K562 (cell line): ENCODE results near the gene ZWINT. TPM values are rescaled to one million over a fixed set of nuclear protein-coding genes. Genes with fewer than 3 reads are reported as not detected.
A peak's percentile ranks its signal among the peaks of the same experiment; 100 is the strongest.

Experiments used
- CHCHD3 ChIP-seq: fragments of 250-450 bp; sonication (Bioruptor Pico); IDR thresholded peaks from 2 replicates; pipeline ENCODE4 v2.1.2; 2022; ENCODE audit warnings: mild to moderate bottlenecking
- CTBP1 ChIP-seq: fragments of 450-650 bp; IDR thresholded peaks from 2 replicates; pipeline ENCODE4 v1.6.1; 2016; ENCODE audit warnings: borderline replicate concordance
- CXXC5 ChIP-seq: fragments of 250-450 bp; sonication (Bioruptor Pico); IDR thresholded peaks from 2 replicates; pipeline ENCODE4 v1.8.0; 2022; ENCODE audit warnings: inconsistent platforms, mild to moderate bottlenecking, moderate library complexity
- MTA1 ChIP-seq: fragments of 450-650 bp; IDR thresholded peaks from 2 replicates; pipeline ENCODE4 v1.6.1; 2017; ENCODE audit warnings: borderline replicate concordance
- POLR2H ChIP-seq: IDR thresholded peaks from 2 replicates; pipeline ENCODE4 v1.6.1; 2016; ENCODE audit warnings: missing genetic modification characterization, low read depth, mild to moderate bottlenecking, control low read depth, missing compliant biosample characterization, moderate library complexity
- PYGO2 ChIP-seq: fragments of 450-650 bp; IDR thresholded peaks from 2 replicates; pipeline ENCODE4 v1.6.1; 2016; ENCODE audit warnings: mild to moderate bottlenecking, missing genetic modification characterization, moderate library complexity, missing compliant biosample characterization
- RBFOX2 ChIP-seq: fragments of 200-400 bp; formaldehyde crosslinking; IDR thresholded peaks from 2 replicates; pipeline ENCODE4 v1.6.1; 2017; ENCODE audit warnings: low read depth, mild to moderate bottlenecking, low read length, moderate library complexity
- RBM15 ChIP-seq: fragments of 200-400 bp; formaldehyde crosslinking; IDR thresholded peaks from 2 replicates; pipeline ENCODE4 v1.6.1; 2018; ENCODE audit warnings: mild to moderate bottlenecking, low read length, moderate library complexity; ENCODE audit not compliant: insufficient read depth
- SMARCC2 ChIP-seq: fragments of 450-650 bp; IDR thresholded peaks from 2 replicates; pipeline ENCODE4 v1.6.1; 2017; ENCODE audit warnings: antibody characterized with exemption, moderate library complexity, mild to moderate bottlenecking, low read depth
- TCF3 ChIP-seq: sonication (generic); formaldehyde crosslinking; IDR thresholded peaks from 2 replicates; pipeline ENCODE4 v1.4.0; 2020; ENCODE audit warnings: mild to moderate bottlenecking, missing genetic modification reagents
- ZNF316 ChIP-seq: fragments of 450-650 bp; IDR thresholded peaks from 2 replicates; pipeline ENCODE4 v1.6.1; 2016
- polyA plus RNA-seq, 8 experiments: library from polyadenylated mRNA; depleted of rRNA in 4 of 8; stranded (reverse) in 5 of 8; unstranded in 3 of 8; fragments of >200 nt; fragmentation: Nextera tagmentation in 2 of 8; fragmentation: Illumina TruSeq in 1 of 8; extraction: Ambion mirVana in 2 of 8; extraction: Trizol in 1 of 8; gene quantifications; 2 replicates each; pipeline versions ENCODE4 v1.2.1 to v1.2.3, GENCODE V29; 2011 to 2014; ENCODE audit warnings: inconsistent platforms in 1 of 8, missing spikeins in 1 of 8
- total RNA-seq, 7 experiments: library from RNA; depleted of rRNA in 6 of 7; stranded (reverse); fragments of >200 nt in 6 of 7; fragmentation: Illumina TruSeq in 2 of 7; extraction: Trizol in 2 of 7; gene quantifications; 2 replicates each; pipeline versions ENCODE4 v1.2.1 to v1.2.3, GENCODE V29; 2011 to 2021; ENCODE audit warnings: low replicate concordance in 1 of 7
- TF ChIP-seq, protein P1 (sequence below): fragments of 450-650 bp; formaldehyde crosslinking; IDR thresholded peaks from 2 replicates; pipeline ENCODE4 v1.4.0; 2022; ENCODE audit warnings: mild to moderate bottlenecking, moderate library complexity
- TF ChIP-seq, protein P2 (sequence below): fragments of 250-450 bp; sonication (Bioruptor Pico); IDR thresholded peaks from 2 replicates; pipeline ENCODE4 v1.8.0; 2021; ENCODE audit warnings: borderline replicate concordance, mild to moderate bottlenecking, moderate library complexity; ENCODE audit not compliant: poor library complexity, severe bottlenecking
- TF ChIP-seq, protein P3 (sequence below), 3 experiments: IDR thresholded peaks in 2 of 3; conservative IDR thresholded peaks in 1 of 3; 2 replicates each; pipeline ENCODE4 v1.5.1; 2011 to 2012; ENCODE audit warnings: low read length in 3 of 3, mild to moderate bottlenecking in 3 of 3, control low read depth in 2 of 3, improper control_type of control experiment in 1 of 3, inconsistent platforms in 1 of 3, low read depth in 1 of 3, mixed read lengths in 1 of 3, moderate library complexity in 1 of 3; ENCODE audit not compliant: insufficient read depth in 2 of 3
- TF ChIP-seq, protein P4 (sequence below): fragments of 450-650 bp; IDR thresholded peaks from 2 replicates; pipeline ENCODE4 v1.6.1; 2017; ENCODE audit warnings: antibody characterized with exemption

The ZWINT gene
- total and polyA plus RNA-seq, 9 of the 15 experiments (the other 6 are each of a cell fraction or from before 2014, with no cell fraction given) = 122 to 245 (median 160) TPM

DNA sequence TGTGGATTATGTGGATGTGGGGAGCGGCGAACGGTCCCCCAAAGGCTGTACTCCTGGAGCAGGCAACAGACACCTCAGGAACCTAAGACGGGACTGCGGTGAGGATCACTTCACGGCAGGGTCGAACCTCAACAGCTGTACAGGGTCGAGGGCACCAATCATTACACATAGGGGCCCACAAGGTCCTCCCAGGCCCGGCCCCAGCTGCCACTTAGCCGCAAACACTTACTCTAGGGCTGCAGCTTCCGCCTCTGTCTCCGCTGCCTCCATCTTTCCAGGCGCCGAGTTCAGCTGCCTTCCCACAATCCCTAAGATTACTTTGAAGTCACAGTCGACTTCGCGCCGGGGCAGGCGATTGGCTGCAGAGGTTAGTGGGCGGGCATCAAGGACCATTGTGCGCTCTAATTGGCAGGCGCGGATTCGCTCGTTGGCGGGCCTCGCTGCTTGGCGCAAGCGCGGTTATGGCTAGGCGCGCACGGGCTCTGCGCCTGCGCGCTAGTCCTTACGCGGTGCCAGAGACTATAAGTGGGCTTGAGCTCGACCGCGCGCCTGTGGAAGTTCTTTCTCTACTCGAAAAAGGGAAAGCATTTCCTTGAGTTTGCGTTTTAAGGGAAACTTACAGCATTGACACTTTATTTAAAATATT lies at the start of gene ZWINT (continued):
- TF ChIP-seq SMARCC2 = no peak
- TF ChIP-seq, protein P1, sequence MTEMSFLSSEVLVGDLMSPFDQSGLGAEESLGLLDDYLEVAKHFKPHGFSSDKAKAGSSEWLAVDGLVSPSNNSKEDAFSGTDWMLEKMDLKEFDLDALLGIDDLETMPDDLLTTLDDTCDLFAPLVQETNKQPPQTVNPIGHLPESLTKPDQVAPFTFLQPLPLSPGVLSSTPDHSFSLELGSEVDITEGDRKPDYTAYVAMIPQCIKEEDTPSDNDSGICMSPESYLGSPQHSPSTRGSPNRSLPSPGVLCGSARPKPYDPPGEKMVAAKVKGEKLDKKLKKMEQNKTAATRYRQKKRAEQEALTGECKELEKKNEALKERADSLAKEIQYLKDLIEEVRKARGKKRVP (CRISPR knock-in tag) = no peak
- TF ChIP-seq MTA1 = no peak
- peak; percentile 95 for TF ChIP-seq RBFOX2
- TF ChIP-seq CTBP1 = 0 out of 2 replicates have a peak, but pooled peaks have one; percentile 29
- TF ChIP-seq TCF3 (CRISPR knock-in tag) = no peak
- TF ChIP-seq CHCHD3 = no peak
- TF ChIP-seq PYGO2 (tag) = no peak
- TF ChIP-seq, protein P2, sequence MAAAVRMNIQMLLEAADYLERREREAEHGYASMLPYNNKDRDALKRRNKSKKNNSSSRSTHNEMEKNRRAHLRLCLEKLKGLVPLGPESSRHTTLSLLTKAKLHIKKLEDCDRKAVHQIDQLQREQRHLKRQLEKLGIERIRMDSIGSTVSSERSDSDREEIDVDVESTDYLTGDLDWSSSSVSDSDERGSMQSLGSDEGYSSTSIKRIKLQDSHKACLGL (CRISPR knock-in tag) = no peak
- TF ChIP-seq CXXC5 (CRISPR knock-in tag) = peak; percentile 70
- TF ChIP-seq POLR2H (tag) = peak; percentile 87
- TF ChIP-seq, protein P3, sequence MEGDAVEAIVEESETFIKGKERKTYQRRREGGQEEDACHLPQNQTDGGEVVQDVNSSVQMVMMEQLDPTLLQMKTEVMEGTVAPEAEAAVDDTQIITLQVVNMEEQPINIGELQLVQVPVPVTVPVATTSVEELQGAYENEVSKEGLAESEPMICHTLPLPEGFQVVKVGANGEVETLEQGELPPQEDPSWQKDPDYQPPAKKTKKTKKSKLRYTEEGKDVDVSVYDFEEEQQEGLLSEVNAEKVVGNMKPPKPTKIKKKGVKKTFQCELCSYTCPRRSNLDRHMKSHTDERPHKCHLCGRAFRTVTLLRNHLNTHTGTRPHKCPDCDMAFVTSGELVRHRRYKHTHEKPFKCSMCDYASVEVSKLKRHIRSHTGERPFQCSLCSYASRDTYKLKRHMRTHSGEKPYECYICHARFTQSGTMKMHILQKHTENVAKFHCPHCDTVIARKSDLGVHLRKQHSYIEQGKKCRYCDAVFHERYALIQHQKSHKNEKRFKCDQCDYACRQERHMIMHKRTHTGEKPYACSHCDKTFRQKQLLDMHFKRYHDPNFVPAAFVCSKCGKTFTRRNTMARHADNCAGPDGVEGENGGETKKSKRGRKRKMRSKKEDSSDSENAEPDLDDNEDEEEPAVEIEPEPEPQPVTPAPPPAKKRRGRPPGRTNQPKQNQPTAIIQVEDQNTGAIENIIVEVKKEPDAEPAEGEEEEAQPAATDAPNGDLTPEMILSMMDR (IDR thresholded peaks at IDR 0.05 in 2 of 3, conservative IDR thresholded peaks at IDR 0.05 in 1 of 3; ENCODE audit: insufficient read depth in 2 of 3, low read depth in 1 of 3, low read length in 3 of 3) = no peak
- TF ChIP-seq ZNF316 = no peak
- TF ChIP-seq, protein P4, sequence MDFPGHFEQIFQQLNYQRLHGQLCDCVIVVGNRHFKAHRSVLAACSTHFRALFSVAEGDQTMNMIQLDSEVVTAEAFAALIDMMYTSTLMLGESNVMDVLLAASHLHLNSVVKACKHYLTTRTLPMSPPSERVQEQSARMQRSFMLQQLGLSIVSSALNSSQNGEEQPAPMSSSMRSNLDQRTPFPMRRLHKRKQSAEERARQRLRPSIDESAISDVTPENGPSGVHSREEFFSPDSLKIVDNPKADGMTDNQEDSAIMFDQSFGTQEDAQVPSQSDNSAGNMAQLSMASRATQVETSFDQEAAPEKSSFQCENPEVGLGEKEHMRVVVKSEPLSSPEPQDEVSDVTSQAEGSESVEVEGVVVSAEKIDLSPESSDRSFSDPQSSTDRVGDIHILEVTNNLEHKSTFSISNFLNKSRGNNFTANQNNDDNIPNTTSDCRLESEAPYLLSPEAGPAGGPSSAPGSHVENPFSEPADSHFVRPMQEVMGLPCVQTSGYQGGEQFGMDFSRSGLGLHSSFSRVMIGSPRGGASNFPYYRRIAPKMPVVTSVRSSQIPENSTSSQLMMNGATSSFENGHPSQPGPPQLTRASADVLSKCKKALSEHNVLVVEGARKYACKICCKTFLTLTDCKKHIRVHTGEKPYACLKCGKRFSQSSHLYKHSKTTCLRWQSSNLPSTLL = no peak
- TF ChIP-seq RBM15 = no peak
